Esophagus muscularis mucosa (tissue), 4 donors: ENCODE results near the gene NXN. TPM values are rescaled to one million over a fixed set of nuclear protein-coding genes. Genes with fewer than 3 reads are reported as not detected.

Experiments used
- DNase-seq: peaks from one replicate; pipeline ENCODE4 v3.0.0-alpha.2; 2017; ENCODE audit errors: extremely low spot score
- H3K27ac ChIP-seq, 4 donors: fragments of 200-600 bp; sonication (generic); replicated peaks in 1 of 4; 1 replicate in 3 of 4; 2 replicates in 1 of 4; pipeline ENCODE4 v1.5.1; 2016 to 2019; ENCODE audit warnings: mild to moderate bottlenecking in 1 of 4
- H3K27me3 ChIP-seq, 4 donors: fragments of 200-600 bp; sonication (generic); one replicate each; pipeline versions ENCODE4 v1.5.1 to v1.6.0; 2016 to 2019
- H3K36me3 ChIP-seq, 4 donors: fragments of 200-600 bp; sonication (generic); one replicate each; pipeline ENCODE4 v1.5.1; 2016 to 2019
- H3K4me1 ChIP-seq, 4 donors: fragments of 200-600 bp; sonication (generic); one replicate each; pipeline ENCODE4 v1.5.1; 2016 to 2019
- H3K4me3 ChIP-seq, 4 donors: fragments of 200-600 bp; sonication (generic); 1 replicate in 2 of 4; 2 replicates in 2 of 4; pipeline ENCODE4 v1.5.1; 2016 to 2019; ENCODE audit warnings: mild to moderate bottlenecking in 4 of 4, moderate library complexity in 1 of 4
- H3K9me3 ChIP-seq, 4 donors: fragments of 200-600 bp; sonication (generic); 1 replicate in 3 of 4; 2 replicates in 1 of 4; pipeline ENCODE4 v1.5.1; 2016 to 2019
- CTCF ChIP-seq, 3 experiments: fragments of 200-600 bp in 2 of 3; fragments of 450-650 bp in 1 of 3; sonication (generic) in 2 of 3; IDR thresholded peaks; one replicate each; pipeline ENCODE4 v1.5.1; 2017 to 2019; ENCODE audit warnings: antibody characterized with exemption in 3 of 3, mild to moderate bottlenecking in 2 of 3, moderate library complexity in 1 of 3
- EP300 ChIP-seq: sonication (generic); formaldehyde crosslinking; IDR thresholded peaks from one replicate; pipeline ENCODE4 v1.6.1; 2017; ENCODE audit warnings: antibody characterized with exemption
- POLR2A ChIP-seq: fragments of 450-650 bp; IDR thresholded peaks from one replicate; pipeline ENCODE4 v1.6.1; 2017; ENCODE audit warnings: antibody characterized with exemption, moderate library complexity, mild to moderate bottlenecking, low read depth
- POLR2AphosphoS5 ChIP-seq, 2 donors: sonication (generic); formaldehyde crosslinking; IDR thresholded peaks; one replicate each; pipeline ENCODE4 v1.6.1; 2017; ENCODE audit warnings: antibody characterized with exemption in 2 of 2
- WGBS: methylation state at CpG from one replicate; pipeline ENCODE4 v1.1.5; 2018; 5-methylcytosine and 5-hydroxymethylcytosine counted together
- intact Hi-C: fragments of 100-400 bp; cut with DNase I; formaldehyde crosslinking; loops from one replicate; pipeline ENCODE4 v1.15.1; 2023
- total RNA-seq, 4 donors: library from RNA; depleted of rRNA; stranded (reverse); fragments of >200 nt; gene quantifications; one replicate each; pipeline versions ENCODE4 v1.1.0 to v1.2.1, GENCODE V29; 2016

NXN gene
- total RNA-seq, 4 donors from 2014 or later = 37.0 to 65.6 (median 49.8) TPM

GRCh38 chr17:944266-944826, 35.2 kb downstream of the NXN start:
- H3K27me3 ChIP-seq = no peaks in the 10 kb centered on the region
- intact Hi-C loops = no loop called here
- 74% methylated on average over 14 of the region's 14 CpGs for WGBS
- TF ChIP-seq CTCF (IDR thresholded peaks at IDR 0.05) = no peak
- no peak for DNase-seq
- H3K4me1 ChIP-seq = peaks cover 0 to 28% (median 23%) of the 10 kb centered on the region in 4 donors
- no peak overlapping the region for H3K4me3 ChIP-seq
- peak overlapping the region in 3 of 4 donors; percentile 0 to 52 (median 10) for H3K27ac ChIP-seq
- no peaks in the 10 kb centered on the region for H3K9me3 ChIP-seq
- H3K36me3 ChIP-seq = peaks cover 0 to 5% (median 0%) of the 10 kb centered on the region in 4 donors

- intact Hi-C loops = no loop called here
- no peak overlapping the region for H3K27ac ChIP-seq
Measured at GRCh38 chr17:935485-935884, 44.1 kb downstream of the NXN start.

GRCh38 chr17:933312-934073, 46.1 kb downstream of the NXN start:
- Histone ChIP-seq H3K27me3 (no peaks in the 10 kb centered on the region), H3K4me3 (no peak overlapping the region), H3K9me3 (no peaks in the 10 kb centered on the region), H3K27ac (peak overlapping the region; percentile 67 to 76 (median 74)), H3K4me1 (peaks cover 8 to 56% (median 41%) of the 10 kb centered on the region in 4 donors), H3K36me3 (no peaks in the 10 kb centered on the region)
- intact Hi-C loops = no loop called here
- 28% methylated on average over 15 of the region's 15 CpGs for WGBS
- DNase-seq = no peak
- TF ChIP-seq POLR2AphosphoS5 (IDR thresholded peaks at IDR 0.05) = peak in 1 of 2 donors; percentile 17
- no peak for TF ChIP-seq CTCF (IDR thresholded peaks at IDR 0.05)

More at GRCh38 chr17:935485-935884, 44.1 kb downstream of the NXN start:
- no peaks in the 10 kb centered on the region for H3K27me3 ChIP-seq
- no peak for DNase-seq
- peaks cover 8 to 49% (median 38%) of the 10 kb centered on the region in 4 donors for H3K4me1 ChIP-seq
- WGBS = 87% methylated on average over 11 of the region's 11 CpGs
- no peaks in the 10 kb centered on the region for H3K36me3 ChIP-seq
- H3K4me3 ChIP-seq = no peak overlapping the region
- TF ChIP-seq POLR2A = no peak
- TF ChIP-seq EP300 = no peak
- no peaks in the 10 kb centered on the region for H3K9me3 ChIP-seq

GRCh38 chr17:930258-930657, 49.3 kb downstream of the NXN start:
- Histone ChIP-seq H3K4me3 (no peak overlapping the region), H3K36me3 (no peaks in the 10 kb centered on the region), H3K9me3 (no peaks in the 10 kb centered on the region), H3K4me1 (peaks cover 8 to 55% (median 41%) of the 10 kb centered on the region in 4 donors), H3K27me3 (no peaks in the 10 kb centered on the region), H3K27ac (no peak overlapping the region)
- no peak for DNase-seq
- WGBS = 78% methylated on average over 9 of the region's 9 CpGs
- intact Hi-C loops = no loop called here
- TF ChIP-seq CTCF (IDR thresholded peaks at IDR 0.05) (no peak), POLR2AphosphoS5 (IDR thresholded peaks at IDR 0.05) (no peak), POLR2A (no peak), EP300 (no peak)

- Histone ChIP-seq H3K4me1 (peaks cover 8 to 55% (median 41%) of the 10 kb centered on the region in 4 donors), H3K27ac (no peak overlapping the region), H3K27me3 (no peaks in the 10 kb centered on the region), H3K4me3 (no peak overlapping the region), H3K36me3 (no peaks in the 10 kb centered on the region), H3K9me3 (no peaks in the 10 kb centered on the region)
- intact Hi-C loops = no loop called here
- no peak for DNase-seq
- no peak for TF ChIP-seq POLR2A
- TF ChIP-seq CTCF (IDR thresholded peaks at IDR 0.05) = no peak
- no peak for TF ChIP-seq POLR2AphosphoS5 (IDR thresholded peaks at IDR 0.05)
- no peak for TF ChIP-seq EP300
- WGBS = 77% methylated on average over 8 of the region's 8 CpGs
Measured at GRCh38 chr17:929586-929985, 50.0 kb downstream of the NXN start.
